Measurements from ENCODE around the gene WRAP73.

DNA sequence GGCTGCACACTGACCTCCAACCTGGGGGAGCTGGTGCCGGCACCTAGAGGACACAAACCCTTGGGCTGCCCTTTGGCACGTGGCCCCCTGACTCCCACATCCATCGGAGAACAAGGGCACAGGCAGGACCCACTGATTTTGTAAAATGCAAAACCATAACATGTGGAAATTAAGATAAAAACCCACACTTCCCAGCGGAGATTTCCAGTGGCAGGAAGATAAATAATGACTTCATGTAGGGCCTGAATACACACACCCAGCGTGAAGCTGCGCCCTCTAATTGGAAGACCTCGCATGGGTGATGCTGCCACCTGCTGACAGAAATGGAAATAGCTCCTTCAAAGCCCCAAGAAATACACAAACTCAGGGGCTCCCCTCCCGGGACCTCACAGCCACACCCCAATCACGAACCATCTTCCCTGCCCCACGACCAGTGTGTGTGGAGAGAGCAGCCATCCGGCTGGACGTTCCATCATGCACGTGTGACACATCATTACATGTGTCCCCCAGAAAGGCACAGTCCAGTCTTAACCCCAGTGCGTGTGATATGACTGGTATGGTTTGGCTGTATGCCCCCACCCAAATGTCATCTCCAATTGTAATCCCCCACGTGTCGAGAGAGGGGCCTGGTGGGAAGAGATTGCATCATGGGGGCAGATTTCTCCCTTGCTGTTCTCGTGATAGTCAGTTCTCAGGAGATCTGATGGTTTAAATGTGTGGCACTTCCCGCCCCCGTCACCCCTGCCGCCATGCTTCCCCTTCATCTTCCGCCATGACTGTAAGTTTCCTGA lies 30.8 kb downstream of the WRAP73 start:
- TF ChIP-seq CTCF (IDR thresholded peaks at IDR 0.05; ENCODE audit: low read depth, low read length) (peak; percentile 83), EZH2phosphoT487 (IDR thresholded peaks at IDR 0.05; ENCODE audit: low read depth) (no peak)

Measured in OCI-LY3 (cell line).